C4-2B (cell line): ENCODE data around the gene SLCO2A1.

Experiments
- H3K27ac ChIP-seq: fragments of 450-650 bp; 2 replicates; pipeline ENCODE4 v1.5.1; 2017
- ZFX ChIP-seq: fragments of 450-650 bp; IDR thresholded peaks from 2 replicates; pipeline ENCODE4 v1.6.1; 2017
- TF ChIP-seq, protein P1 (sequence below): fragments of 450-650 bp; conservative IDR thresholded peaks from 2 replicates; pipeline ENCODE4 v1.5.1; 2017; ENCODE audit warnings: mild to moderate bottlenecking

Gene SLCO2A1

DNA sequence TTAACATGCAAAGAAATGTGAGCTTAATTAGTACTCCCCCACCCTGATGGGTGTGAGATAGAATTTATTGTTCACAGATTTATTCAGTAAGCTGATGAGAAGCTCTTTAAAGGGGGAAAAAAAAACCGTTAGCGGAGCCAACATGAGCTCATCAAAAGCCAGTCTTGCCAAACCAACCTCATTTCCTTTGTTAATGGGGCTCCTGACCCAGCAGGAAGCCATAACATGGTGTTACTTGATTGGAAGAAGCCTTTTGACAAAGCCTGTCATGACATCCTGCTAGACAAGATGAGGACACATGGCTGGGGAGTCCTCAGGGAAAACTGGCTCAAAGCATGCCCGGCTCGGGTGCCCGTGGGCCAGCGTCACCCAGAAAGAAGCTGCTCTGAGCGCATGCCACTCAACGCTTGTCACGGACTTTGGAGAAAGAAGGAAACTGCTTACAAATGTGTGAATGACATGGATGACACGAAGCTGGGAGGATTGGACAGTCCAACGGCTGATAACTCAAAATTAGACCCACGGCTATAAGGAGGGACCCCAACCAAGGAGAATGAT, 64.6 kb downstream of the SLCO2A1 start:
- TF ChIP-seq, protein P1, sequence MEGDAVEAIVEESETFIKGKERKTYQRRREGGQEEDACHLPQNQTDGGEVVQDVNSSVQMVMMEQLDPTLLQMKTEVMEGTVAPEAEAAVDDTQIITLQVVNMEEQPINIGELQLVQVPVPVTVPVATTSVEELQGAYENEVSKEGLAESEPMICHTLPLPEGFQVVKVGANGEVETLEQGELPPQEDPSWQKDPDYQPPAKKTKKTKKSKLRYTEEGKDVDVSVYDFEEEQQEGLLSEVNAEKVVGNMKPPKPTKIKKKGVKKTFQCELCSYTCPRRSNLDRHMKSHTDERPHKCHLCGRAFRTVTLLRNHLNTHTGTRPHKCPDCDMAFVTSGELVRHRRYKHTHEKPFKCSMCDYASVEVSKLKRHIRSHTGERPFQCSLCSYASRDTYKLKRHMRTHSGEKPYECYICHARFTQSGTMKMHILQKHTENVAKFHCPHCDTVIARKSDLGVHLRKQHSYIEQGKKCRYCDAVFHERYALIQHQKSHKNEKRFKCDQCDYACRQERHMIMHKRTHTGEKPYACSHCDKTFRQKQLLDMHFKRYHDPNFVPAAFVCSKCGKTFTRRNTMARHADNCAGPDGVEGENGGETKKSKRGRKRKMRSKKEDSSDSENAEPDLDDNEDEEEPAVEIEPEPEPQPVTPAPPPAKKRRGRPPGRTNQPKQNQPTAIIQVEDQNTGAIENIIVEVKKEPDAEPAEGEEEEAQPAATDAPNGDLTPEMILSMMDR = no peak
- TF ChIP-seq ZFX = no peak
- no peak overlapping the region for H3K27ac ChIP-seq

DNA sequence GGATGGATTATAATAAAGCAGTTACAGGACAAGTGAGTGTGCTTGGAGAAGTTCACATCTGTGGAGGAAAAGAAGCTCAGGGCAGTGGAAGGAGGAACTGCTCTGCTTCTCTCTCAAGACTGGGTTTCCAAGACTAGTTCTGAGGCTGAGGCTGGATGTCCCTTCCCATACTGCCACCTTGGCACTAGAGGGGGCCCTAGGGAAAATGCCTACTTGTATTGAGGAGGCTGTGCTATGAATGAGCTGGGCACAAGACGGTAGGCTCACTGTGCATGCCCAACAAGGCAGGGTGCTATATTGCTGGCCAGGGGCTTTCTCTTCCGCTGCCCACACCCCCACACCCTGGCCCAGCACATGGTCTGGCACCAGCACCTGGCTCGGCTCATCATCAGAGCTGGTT, 65.2 kb downstream of the SLCO2A1 start:
- TF ChIP-seq, protein P1 = no peak; the same call in 1 of the 2 replicates
- TF ChIP-seq ZFX = no peak
- no peak overlapping the region for H3K27ac ChIP-seq

DNA sequence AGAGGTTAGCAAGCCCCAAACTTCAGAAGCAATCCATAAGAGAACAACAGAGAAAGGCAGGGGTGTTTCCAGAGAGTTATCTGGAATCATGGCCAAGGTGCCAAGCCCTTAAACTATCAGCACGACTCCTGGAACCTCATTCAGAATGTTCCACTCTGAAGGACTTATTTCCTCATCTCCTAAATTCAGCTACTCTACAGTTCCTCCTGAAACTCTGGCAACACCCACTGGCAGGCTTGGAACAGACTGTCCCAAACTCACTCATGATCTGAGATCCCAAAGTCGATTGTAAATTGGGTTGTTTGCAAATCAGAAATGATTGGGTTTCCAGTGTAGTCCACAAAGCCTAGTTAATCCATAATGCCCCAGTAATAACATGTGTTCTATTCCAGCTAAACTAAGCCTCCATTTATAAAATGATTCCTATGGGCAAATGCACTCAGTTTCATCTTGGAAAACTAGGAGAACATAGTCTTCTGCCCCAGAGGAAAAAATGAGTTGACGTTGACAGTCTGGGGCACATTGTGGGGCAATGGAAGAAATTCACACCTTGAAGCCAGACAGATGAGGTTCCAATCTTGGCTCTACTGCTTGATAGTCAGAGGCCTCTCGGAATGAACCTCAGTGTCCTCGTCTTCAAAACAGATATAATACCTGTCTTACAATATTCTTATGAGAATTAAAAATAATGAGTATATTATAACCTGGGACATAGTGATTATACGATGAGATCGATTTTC, 65.9 kb downstream of the SLCO2A1 start:
- H3K27ac ChIP-seq = no peak overlapping the region; the same call in 1 of the 2 replicates
- no peak for TF ChIP-seq ZFX
- TF ChIP-seq, protein P1 = no peak

DNA sequence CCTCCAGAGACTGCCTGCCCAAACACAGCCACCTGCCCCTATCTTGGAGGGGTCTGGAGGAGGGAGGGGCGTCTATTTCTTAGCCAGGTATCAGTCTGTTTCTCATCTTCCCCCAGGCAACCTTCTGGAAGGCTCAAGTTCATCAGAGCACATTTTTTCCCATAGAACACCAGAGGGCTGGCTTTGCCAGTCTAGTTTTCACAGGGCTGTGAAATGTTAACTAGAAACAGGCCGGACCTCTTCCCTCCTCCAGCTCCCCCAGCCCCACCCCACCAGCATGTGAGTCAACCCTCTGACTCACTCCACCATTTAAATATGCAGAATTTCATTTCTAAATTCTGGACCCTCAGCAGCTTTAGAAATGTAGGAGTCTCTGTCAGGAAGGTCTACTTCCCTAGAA, 66.9 kb downstream of the SLCO2A1 start:
- no peak for TF ChIP-seq ZFX
- TF ChIP-seq, protein P1 = no peak
- H3K27ac ChIP-seq = no peak overlapping the region

DNA sequence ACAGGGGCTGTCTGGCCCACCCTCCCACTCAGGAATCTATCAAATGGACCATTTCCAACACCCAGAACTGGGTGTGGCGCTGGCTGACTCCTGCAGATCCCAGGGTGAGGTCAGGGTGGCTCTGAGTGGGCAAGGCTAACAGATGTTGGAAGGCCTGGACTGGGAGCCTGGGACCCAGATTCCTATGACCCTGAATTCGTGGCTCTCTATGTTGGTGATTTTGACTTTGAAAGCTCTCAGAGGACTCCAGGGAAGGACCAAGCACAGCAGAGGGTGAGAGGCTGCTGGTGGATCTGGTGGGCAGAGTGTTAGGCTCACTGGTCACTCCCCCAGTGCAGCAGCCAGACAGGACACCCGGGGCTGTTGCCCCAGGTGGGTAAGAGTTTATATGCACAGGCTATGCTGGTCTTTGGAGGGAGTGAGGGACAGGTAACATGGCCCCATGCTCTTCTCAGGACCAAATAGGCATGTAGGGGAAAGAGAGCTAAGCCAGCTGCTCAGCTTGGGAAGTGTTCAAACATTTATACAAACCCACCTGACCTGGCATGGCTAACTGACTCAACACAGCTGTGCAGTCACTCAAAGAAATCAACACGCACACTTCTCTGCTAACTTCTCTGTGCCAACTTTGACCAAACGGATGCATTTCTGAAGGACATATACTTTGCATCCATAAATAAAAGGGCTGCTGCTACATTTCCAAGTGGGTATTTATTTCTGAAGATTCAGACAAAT, 71.5 kb downstream of the SLCO2A1 start:
- no peak overlapping the region for H3K27ac ChIP-seq
- TF ChIP-seq, protein P1 = no peak
- no peak for TF ChIP-seq ZFX

DNA sequence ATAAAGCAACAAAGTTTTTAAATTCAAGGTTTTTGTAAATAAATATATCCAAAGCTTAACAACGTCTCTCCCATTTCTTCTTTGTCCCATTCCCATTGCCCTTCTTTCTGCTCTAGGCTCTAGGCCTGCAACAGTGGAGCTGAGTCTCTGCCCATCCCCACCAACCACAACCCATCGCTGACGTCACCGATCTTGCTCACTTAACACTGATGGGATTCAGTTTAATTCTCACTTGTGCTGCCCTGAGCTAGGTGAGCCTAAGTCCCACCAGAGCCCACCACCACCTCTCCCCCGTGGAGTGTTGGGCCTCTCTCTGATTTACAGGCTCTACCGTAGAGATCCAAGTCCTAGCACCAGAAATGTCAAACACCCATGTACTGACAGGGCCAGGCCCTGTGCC, 72.7 kb downstream of the SLCO2A1 start:
- no peak overlapping the region for H3K27ac ChIP-seq
- TF ChIP-seq, protein P1 = no peak
- TF ChIP-seq ZFX = no peak

DNA sequence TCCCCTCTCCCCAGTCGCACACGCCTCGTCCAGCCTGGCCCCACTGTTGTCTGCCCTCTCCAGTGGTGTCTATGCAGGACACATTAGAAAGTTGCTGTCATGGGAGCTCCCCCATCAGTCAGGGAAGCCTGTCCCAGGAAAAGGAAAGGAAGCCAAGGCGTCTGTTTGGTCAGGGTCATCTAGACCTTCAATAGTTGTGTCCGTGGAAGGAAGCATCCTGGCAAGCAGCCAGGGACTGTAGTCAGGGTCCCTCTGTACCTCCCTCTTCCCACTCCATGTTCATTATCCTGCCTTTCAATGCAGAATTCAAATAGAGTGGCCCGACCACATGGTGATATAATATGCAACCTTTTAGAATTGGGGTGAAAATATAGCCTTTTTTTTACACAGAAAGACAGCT, 73.4 kb downstream of the SLCO2A1 start:
- no peak for TF ChIP-seq ZFX
- TF ChIP-seq, protein P1 = no peak
- H3K27ac ChIP-seq = no peak overlapping the region
